DOHH2 (cell line): Measurements from ENCODE around the gene ITGAL.

Experiments used
- CTCF ChIP-seq: fragments of 200-600 bp; sonication (generic); IDR thresholded peaks from one replicate; pipeline ENCODE4 v1.5.1; 2014; ENCODE audit warnings: antibody characterized with exemption, mild to moderate bottlenecking, low read depth, low read length; ENCODE audit not compliant: poor library complexity, severe bottlenecking
- EZH2phosphoT487 ChIP-seq: fragments of 200-600 bp; sonication (generic); IDR thresholded peaks from 2 replicates; pipeline ENCODE4 v1.6.1; 2017; ENCODE audit warnings: borderline replicate concordance, mild to moderate bottlenecking, antibody characterized with exemption, low read length, moderate library complexity, mixed read lengths

- no peak for TF ChIP-seq CTCF
- TF ChIP-seq EZH2phosphoT487, result no peak
These were observed 39.0 kb downstream of the ITGAL start for GRCh38 chr16:30511509-30511908.
